Stimulated activated memory B cell treated with anti-CD40 and anti-IgM and Interleukin-4, amounts not matched to agents 10 μg/mL and 1 μg/mL and 100 μg/mL, for 72 hours (primary cell): ENCODE data around the gene SCARB2.
A peak's percentile ranks its signal among the peaks of the same experiment; 100 is the strongest.

Source experiments
- ATAC-seq: fragments of 150-1000 bp; cut with Tn5 transposase; 2 replicates; pipeline ENCODE4 v1.10.0; 2021
- H3K27ac Mint-ChIP-seq: one replicate; pipeline ENCODE4 v1.8.0; 2022; ENCODE audit warnings: mild to moderate bottlenecking, mixed read lengths
- H3K27me3 Mint-ChIP-seq: one replicate; pipeline ENCODE4 v1.8.0; 2022; ENCODE audit warnings: mixed read lengths
- H3K36me3 Mint-ChIP-seq: one replicate; pipeline ENCODE4 v1.8.0; 2022; ENCODE audit warnings: mixed read lengths
- H3K4me1 Mint-ChIP-seq: one replicate; pipeline ENCODE4 v1.8.0; 2022; ENCODE audit warnings: mixed read lengths
- H3K4me3 Mint-ChIP-seq: one replicate; pipeline ENCODE4 v1.8.0; 2022; ENCODE audit warnings: mild to moderate bottlenecking, moderate library complexity, mixed read lengths
- H3K9me3 Mint-ChIP-seq: one replicate; pipeline ENCODE4 v1.8.0; 2022; ENCODE audit warnings: mixed read lengths

SCARB2 gene

DNA sequence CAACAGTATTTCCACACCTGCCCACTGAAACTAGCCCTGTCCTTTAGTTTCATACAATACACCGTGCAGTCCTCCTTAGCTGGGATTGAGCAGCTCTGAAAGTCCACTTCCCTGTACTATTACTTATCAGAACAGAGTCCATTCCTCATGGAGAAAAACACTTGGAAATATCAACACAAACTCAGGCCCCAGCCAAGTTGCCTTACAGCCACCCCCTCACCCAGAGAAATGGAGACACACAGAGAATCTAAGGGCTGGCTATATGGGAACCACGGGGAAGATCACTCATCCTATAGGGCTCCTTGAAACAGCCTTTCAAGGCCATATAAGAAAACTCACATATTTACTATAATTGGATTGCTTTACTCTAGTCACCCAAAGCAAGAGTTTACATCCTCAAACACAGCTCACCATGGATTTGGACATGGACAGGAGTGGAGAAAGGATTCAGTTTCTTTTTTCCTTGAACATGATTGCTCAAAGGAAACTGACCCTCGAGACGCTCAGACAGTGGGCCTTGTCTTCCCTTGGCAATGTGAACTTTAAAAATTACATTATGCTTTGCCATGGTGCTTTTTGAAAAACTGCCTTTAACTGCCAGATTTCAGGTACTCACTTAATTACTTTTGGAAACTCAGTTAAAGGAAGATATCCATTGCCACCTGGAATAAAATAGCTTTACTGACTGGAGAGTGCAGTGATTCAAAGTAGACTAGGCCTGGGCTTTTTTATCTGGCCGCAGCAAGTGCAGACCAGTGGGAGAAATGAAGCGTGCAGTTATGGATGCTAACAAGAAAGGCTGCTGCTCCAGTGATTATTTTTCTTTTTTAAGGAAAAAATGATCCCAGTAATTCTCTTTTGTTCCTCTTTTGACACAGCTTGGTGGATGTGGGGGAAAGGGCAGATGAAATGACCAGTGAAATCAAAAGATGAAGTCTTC lies 1.6 kb downstream of the SCARB2 start:
- Mint-ChIP-seq H3K9me3 (no peaks in the 10 kb centered on the region), H3K27ac (peak overlapping the region; percentile 81), H3K27me3 (no peaks in the 10 kb centered on the region), H3K4me1 (peaks cover 64% of the 10 kb centered on the region), H3K36me3 (no peaks in the 10 kb centered on the region), H3K4me3 (peak overlapping the region; percentile 89)
- no peak for ATAC-seq

DNA sequence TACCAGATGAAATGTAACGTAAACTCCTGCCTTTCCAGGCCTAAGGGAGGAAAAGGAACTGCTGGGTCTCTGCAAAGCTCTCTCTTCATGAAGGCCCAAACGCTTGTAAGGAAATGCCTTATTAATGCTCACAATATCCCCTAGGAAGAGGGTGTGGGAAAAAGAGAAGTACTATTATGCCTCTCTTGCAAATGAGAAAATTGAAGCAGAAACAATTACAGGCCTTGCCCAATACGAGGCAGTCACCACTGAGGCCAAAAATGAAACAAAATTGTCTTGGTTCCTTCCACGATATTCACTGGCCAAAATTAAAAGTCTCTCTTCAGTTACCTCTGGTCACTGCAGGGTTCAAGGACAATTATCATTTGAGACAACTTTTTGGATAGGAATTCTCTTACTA lies 3.2 kb downstream of the SCARB2 start:
- ATAC-seq, result no peak
- Mint-ChIP-seq H3K36me3 (no peaks in the 10 kb centered on the region), H3K4me3 (no peak overlapping the region), H3K4me1 (peaks cover 65% of the 10 kb centered on the region), H3K9me3 (no peaks in the 10 kb centered on the region), H3K27ac (peak overlapping the region; percentile 46), H3K27me3 (no peaks in the 10 kb centered on the region)

DNA sequence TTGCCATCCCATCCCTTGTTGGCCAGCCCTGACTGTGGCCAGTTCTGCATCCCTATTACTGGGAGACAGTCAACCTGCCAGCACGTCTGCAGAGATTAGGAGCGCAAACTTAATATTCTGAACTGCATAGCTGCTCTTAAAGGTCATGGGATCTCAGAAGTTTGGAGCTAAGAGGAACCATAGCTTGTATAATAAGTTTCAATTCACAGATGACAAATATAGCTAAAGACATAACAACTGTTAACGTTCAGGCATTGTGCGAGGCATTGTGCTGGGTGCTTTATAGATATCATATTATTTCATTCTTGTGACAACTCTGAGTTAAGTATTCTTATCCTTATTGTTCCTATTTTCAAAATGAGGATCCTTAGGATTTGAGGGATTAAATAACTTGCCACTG lies 3.7 kb downstream of the SCARB2 start:
- H3K36me3 Mint-ChIP-seq, result no peaks in the 10 kb centered on the region
- H3K9me3 Mint-ChIP-seq, result no peaks in the 10 kb centered on the region
- peaks cover 64% of the 10 kb centered on the region for H3K4me1 Mint-ChIP-seq
- ATAC-seq, result no peak
- no peak overlapping the region for H3K4me3 Mint-ChIP-seq
- peak overlapping the region; percentile 46 for H3K27ac Mint-ChIP-seq
- no peaks in the 10 kb centered on the region for H3K27me3 Mint-ChIP-seq

DNA sequence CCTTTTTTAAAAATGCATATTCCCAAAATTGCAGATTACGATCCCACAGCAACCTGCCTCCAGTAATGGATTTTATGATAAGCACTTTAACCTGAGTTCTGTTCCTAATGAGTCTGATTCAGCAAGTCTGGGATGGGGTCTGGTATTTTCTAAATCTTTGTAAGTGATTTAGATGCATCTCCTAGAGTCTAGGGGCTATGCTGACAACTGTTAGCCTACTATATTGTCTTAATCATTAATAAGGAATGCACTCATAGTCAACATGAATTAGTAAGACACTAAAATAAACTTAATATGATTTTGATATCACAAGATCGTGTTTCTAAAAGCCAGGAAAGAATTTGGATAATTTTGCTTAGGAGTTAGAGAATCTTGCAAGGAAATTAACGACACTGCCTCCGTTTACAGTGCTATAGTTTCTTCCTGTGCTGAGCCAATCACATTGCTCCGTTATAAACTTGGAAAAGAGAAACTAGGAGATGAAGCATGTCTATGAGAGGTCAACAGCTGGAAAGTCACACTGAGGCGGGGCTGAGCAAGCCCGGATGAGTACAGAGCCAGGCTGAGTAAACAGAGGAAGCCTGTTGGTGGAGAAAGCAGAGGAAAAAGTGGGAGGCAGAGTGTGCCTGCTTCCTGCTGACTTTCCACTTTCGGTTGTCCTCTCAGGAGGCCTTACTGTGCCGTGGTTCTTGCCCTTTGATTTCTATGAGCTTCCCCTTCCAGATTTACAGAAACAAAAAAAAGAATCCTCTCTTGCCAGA lies 5.4 kb downstream of the SCARB2 start:
- no peak for ATAC-seq
- Mint-ChIP-seq H3K4me3 (no peak overlapping the region), H3K4me1 (peaks cover 52% of the 10 kb centered on the region), H3K9me3 (no peaks in the 10 kb centered on the region), H3K36me3 (no peaks in the 10 kb centered on the region), H3K27me3 (no peaks in the 10 kb centered on the region), H3K27ac (peak overlapping the region; percentile 54)

DNA sequence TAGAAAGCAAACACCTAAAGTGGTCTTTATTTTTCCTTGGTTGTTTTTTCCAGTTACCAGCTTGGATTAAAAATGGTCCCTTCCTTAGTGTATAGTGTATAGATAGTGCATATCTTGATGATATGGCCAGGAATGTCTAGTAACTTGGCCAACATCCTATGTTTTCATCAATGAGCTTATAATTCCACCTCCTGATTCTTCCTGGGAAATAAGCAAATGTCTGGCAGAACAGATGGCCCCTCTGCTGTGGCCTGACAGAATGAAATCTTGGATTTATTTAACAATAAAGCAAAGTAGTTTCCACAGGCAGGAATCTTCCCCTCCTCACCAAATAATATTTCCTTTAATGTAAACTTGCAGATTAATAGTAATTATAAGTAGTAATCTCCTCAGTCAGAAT lies 6.1 kb downstream of the SCARB2 start:
- Mint-ChIP-seq H3K36me3 (no peaks in the 10 kb centered on the region), H3K9me3 (no peaks in the 10 kb centered on the region), H3K4me1 (peaks cover 46% of the 10 kb centered on the region), H3K27ac (no peak overlapping the region), H3K27me3 (no peaks in the 10 kb centered on the region), H3K4me3 (no peak overlapping the region)
- ATAC-seq, result no peak

DNA sequence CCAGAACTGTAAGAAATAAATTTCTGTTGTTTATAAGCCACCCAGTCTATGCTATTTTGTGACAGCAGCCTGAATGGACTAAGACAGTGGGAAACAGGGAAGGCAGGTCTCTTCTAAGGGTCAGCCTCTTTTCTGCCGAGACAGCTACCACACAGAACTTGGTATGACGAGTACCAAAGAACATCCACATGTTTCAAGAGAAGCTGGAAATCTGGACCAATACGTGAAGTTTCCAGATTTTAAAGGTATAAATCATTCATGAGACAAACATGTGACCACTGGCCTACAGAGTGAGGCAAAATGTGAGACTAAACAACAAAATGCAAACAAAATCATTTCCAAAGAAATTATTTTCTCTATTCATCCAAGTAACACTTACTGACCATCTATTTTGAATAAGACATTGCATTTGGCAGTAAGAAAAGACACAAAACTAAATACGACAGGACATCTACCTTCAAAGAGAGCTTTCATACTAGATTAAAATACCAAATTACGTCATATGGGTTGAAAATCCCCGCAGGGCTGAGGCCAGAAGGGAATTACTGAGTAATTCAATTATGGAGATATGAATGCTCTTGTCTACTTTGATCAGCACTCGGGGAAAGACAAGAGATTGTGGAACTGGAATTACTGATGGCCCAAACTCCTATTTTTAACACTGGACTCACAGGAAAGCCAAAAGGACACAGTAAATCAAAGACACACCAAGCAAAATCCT lies 7.2 kb downstream of the SCARB2 start:
- Mint-ChIP-seq H3K36me3 (no peaks in the 10 kb centered on the region), H3K4me1 (peaks cover 35% of the 10 kb centered on the region), H3K27me3 (no peaks in the 10 kb centered on the region), H3K9me3 (no peaks in the 10 kb centered on the region), H3K4me3 (no peak overlapping the region), H3K27ac (no peak overlapping the region)
- ATAC-seq, result no peak

DNA sequence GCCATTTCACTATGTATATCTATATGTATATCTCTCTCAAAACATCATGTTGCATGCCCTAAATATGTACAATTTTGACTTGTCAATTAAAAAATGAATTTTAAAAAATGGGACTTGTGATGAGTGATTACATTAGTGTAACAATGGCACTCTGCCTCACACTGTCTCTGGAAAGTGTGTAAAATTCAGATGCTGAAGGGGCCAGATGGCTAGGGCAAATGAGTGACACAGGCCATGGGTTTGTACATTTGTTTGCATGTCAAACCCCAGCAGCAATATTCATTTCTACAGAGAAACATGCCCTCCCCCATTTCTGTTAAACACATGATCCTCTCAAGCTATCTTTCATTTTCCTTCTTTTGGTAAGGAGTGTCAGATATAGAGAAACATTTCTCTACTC lies 8.1 kb downstream of the SCARB2 start:
- Mint-ChIP-seq H3K4me3 (no peak overlapping the region), H3K27ac (no peak overlapping the region), H3K4me1 (peaks cover 34% of the 10 kb centered on the region), H3K36me3 (no peaks in the 10 kb centered on the region), H3K9me3 (no peaks in the 10 kb centered on the region), H3K27me3 (no peaks in the 10 kb centered on the region)
- no peak for ATAC-seq

DNA sequence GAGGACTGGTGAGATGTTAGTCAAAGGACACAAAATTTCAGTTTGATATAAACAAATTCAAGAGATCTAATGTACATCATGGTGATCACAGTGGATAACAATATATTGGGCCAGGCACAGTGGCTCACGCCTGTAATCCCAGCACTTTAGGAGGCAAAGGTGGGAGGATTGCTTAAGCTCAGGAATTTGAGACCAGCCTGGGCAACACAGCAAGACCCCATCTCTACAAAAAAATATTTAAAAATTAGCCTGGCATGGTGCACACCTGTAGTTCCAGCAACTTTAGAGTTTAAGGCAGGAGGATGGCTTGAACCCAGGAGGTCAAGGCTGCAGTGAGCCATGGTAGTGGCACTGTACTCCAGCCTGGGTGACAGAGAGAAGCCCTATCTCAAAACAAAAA lies 8.7 kb downstream of the SCARB2 start:
- Mint-ChIP-seq H3K27ac (no peak overlapping the region), H3K4me3 (no peak overlapping the region), H3K27me3 (no peaks in the 10 kb centered on the region), H3K9me3 (no peaks in the 10 kb centered on the region), H3K4me1 (peaks cover 34% of the 10 kb centered on the region), H3K36me3 (no peaks in the 10 kb centered on the region)
- no peak for ATAC-seq

DNA sequence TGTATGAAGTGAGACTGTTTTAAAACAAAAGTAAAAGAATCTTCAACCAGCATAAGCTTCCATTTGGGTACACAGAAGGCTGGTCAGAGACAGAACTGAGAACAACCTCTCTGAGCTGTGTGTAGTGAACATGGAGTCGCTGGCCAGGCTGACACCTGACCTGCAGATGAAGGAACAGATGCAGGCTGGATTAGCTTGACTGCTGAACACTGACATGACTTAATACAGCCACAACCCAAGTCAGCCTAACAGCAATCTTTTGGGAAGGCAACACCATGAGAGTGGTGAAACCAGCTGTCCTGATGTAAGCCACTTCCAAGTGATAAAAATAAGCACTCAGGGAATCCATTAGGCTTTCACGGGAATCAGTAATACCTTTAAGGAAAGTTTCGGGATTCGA lies 10.1 kb downstream of the SCARB2 start:
- Mint-ChIP-seq H3K36me3 (no peaks in the 10 kb centered on the region), H3K4me3 (no peak overlapping the region), H3K9me3 (no peaks in the 10 kb centered on the region), H3K27me3 (no peaks in the 10 kb centered on the region), H3K4me1 (peaks cover 38% of the 10 kb centered on the region), H3K27ac (no peak overlapping the region)
- ATAC-seq, result no peak

DNA sequence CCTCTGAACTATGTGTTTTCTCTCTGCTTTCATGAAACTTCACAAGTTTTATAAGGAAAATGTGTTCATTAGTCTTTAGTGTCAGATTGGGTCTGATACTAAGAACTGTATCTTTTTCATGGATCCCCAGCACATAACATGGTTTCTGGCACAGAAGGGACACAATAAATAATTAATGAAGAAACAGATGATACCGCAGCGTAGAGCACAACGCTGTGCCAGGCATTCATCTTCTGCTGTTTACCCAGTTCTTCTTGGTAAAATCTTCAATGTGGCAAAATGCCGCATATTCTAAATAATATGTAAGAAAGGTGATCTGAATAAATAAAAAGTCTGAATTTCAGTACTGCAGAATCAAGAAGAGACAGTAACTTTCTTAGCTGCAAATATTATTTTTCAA lies 12.3 kb downstream of the SCARB2 start:
- no peak overlapping the region for H3K4me3 Mint-ChIP-seq
- peaks cover 48% of the 10 kb centered on the region for H3K4me1 Mint-ChIP-seq
- no peaks in the 10 kb centered on the region for H3K9me3 Mint-ChIP-seq
- no peaks in the 10 kb centered on the region for H3K36me3 Mint-ChIP-seq
- H3K27ac Mint-ChIP-seq, result no peak overlapping the region
- no peaks in the 10 kb centered on the region for H3K27me3 Mint-ChIP-seq
- no peak for ATAC-seq

DNA sequence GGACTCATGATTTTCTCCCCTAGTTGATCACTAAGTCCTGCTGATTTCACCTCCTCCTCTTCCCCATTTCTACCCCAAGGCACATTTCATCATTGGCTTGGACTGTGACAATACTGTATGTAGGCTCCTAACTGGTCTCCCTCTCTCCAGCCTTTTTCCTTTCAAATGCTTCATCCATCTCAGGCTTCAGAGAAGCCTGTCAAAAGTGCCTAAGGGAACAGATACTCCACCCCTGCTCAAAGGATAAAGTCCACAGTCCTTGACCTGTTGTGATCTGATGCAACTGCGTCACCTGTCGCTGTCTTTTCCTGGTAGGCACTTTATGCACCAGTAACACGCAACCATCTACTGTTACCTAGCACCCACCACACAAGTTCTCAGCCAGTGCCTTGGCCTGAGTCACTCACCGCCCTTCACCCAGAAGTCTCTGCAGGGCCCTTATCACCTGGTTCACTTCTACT lies 12.8 kb downstream of the SCARB2 start:
- H3K4me3 Mint-ChIP-seq, result no peak overlapping the region
- ATAC-seq, result no peak

DNA sequence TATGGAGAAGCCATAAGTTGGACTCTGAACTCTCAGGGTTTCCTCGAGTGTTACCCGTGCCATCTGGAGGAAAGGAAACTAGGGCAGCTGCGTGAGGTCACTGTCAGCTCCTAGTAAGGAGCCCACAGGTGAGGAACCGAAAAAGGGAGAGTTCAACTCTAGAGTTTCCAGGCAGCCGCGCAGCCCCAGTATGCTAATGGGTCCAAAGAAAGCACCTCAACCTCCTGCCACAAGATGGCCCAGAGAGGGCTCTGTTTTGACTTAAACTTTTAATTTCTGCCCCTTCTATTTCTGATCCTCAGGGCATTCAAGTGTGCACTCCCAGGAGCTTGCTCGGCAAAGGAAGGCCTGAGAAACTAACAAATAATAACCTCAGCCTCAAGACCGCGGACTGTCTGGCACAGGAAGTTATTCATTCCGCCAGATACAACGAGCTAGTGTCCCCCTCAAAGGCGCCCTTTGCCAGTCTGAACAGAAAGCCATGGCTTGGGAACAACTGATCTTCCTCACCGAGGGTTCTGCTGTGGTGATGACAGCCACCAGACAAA lies 13.9 kb downstream of the SCARB2 start:
- H3K27ac Mint-ChIP-seq, result peak overlapping the region; percentile 87
- H3K9me3 Mint-ChIP-seq, result no peaks in the 10 kb centered on the region
- H3K36me3 Mint-ChIP-seq, result peaks cover 4% of the 10 kb centered on the region
- peaks cover 43% of the 10 kb centered on the region for H3K4me1 Mint-ChIP-seq
- peak; percentile 98 for ATAC-seq
- no peaks in the 10 kb centered on the region for H3K27me3 Mint-ChIP-seq
- peak overlapping the region; percentile 63 for H3K4me3 Mint-ChIP-seq

More for the DNA sequence above, 12.8 kb downstream of the SCARB2 start:
- Mint-ChIP-seq H3K27ac (peak overlapping the region; percentile 87), H3K4me1 (peaks cover 46% of the 10 kb centered on the region), H3K9me3 (no peaks in the 10 kb centered on the region), H3K27me3 (no peaks in the 10 kb centered on the region), H3K36me3 (no peaks in the 10 kb centered on the region)

DNA sequence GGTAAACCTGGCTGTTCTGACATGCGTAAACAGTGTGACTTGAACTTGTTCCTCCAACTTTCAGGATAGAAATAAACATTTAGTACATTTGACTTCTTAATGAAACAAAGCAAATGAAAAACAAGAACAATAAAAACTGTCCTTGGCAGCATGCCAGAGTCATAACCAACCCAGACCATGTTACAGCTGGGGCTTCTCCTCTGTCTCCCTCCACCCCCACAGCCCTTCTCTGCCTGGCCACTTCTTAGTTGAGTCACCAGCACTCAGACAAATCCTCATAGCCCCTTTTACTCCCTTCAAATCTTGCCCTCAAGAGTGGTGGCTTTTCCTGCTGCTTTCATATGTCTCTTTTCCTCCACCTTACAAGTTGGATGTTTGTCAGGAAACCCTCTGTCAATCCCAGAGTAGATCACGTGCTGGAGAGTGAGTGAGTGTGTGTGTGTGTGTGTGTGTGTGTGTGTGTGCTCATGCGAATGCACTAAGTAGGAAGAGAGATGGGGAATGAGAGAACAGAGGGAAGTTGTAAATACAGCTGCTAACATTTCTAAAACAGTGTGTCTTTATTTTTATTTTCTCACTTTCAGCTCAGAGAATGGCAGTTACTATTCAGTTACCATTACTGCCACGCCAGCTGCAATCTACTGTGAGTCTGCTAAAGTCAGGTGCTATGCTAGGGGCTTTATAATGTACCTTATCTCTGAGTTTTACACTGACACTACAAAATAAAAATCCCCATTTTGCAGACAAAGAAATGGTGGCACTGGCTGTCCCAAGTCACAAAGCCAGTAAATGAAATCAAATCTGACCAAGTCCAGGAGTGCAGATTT lies 15.0 kb downstream of the SCARB2 start:
- H3K27ac Mint-ChIP-seq, result peak overlapping the region; percentile 73
- no peaks in the 10 kb centered on the region for H3K27me3 Mint-ChIP-seq
- peaks cover 15% of the 10 kb centered on the region for H3K36me3 Mint-ChIP-seq
- H3K9me3 Mint-ChIP-seq, result no peaks in the 10 kb centered on the region
- H3K4me1 Mint-ChIP-seq, result peaks cover 43% of the 10 kb centered on the region
- ATAC-seq, result peak; percentile 76
- H3K4me3 Mint-ChIP-seq, result peak overlapping the region; percentile 10

DNA sequence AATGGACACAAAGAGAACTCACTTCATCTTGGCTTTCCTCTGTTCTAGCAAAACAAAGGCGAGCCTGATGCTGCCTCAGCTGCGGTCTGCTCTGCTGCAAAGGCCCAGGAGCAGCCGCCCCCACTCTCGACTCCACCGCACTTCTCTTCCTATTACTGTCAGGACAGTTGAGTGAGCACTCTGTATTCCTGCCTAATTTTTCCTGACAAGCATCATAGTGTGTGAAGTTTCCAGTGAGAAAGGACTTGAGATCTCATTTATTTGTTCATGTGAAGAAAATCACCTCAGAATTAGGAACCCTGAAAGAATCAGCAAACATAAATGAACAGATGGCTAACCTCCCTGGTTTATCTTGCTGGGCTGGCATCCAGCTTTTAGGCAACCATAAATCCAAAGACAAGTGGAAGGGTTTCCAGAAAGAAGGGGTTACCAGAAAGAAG lies 15.6 kb downstream of the SCARB2 start:
- no peak overlapping the region for H3K4me3 Mint-ChIP-seq
- peaks cover 21% of the 10 kb centered on the region for H3K36me3 Mint-ChIP-seq
- no peaks in the 10 kb centered on the region for H3K27me3 Mint-ChIP-seq
- no peaks in the 10 kb centered on the region for H3K9me3 Mint-ChIP-seq
- ATAC-seq, result no peak
- H3K4me1 Mint-ChIP-seq, result peaks cover 43% of the 10 kb centered on the region
- peak overlapping the region; percentile 73 for H3K27ac Mint-ChIP-seq
